Hepatocyte (in vitro differentiated cells): ENCODE measurements around the gene ZBTB7B. TPM values are rescaled to one million over a fixed set of nuclear protein-coding genes. Genes with fewer than 3 reads are reported as not detected.
"Not testable (repeated sequence)": the region's sequence is repeated elsewhere in the genome, so short reads cannot be mapped to it uniquely, and the experiment has no call there.

Source experiments
- DNase-seq: peaks from one replicate; pipeline ENCODE4 v3.0.0-alpha.2; 2016; ENCODE audit warnings: low spot score
- H2AFZ ChIP-seq: fragments of 200-600 bp; sonication (generic); 2 replicates; pipeline ENCODE4 v1.6.0; 2016; ENCODE audit warnings: antibody characterized with exemption, mild to moderate bottlenecking
- H3K27ac ChIP-seq: fragments of 200-600 bp; sonication (generic); 2 replicates; pipeline ENCODE4 v1.5.1; 2016; ENCODE audit warnings: mild to moderate bottlenecking
- H3K27me3 ChIP-seq: fragments of 200-600 bp; sonication (generic); 2 replicates; pipeline ENCODE4 v1.6.1; 2016
- H3K36me3 ChIP-seq: fragments of 200-600 bp; sonication (generic); replicated peaks from 2 replicates; pipeline ENCODE4 v1.5.1; 2016; ENCODE audit warnings: low read depth; ENCODE audit not compliant: insufficient read depth
- H3K4me1 ChIP-seq: fragments of 200-600 bp; sonication (generic); 2 replicates; pipeline ENCODE4 v1.5.1; 2016; ENCODE audit warnings: mild to moderate bottlenecking, moderate library complexity; ENCODE audit not compliant: insufficient read depth
- H3K4me2 ChIP-seq: fragments of 200-600 bp; sonication (generic); 2 replicates; pipeline ENCODE4 v1.6.0; 2016
- H3K4me3 ChIP-seq: fragments of 200-600 bp; sonication (generic); 2 replicates; pipeline ENCODE4 v1.5.1; 2016; ENCODE audit warnings: mild to moderate bottlenecking
- H3K79me2 ChIP-seq: fragments of 200-600 bp; sonication (generic); 2 replicates; pipeline ENCODE4 v1.6.0; 2017; ENCODE audit warnings: mild to moderate bottlenecking
- H3K9me2 ChIP-seq: fragments of 200-600 bp; sonication (generic); replicated peaks from 2 replicates; pipeline ENCODE4 v1.6.0; 2017; ENCODE audit warnings: mild to moderate bottlenecking; ENCODE audit not compliant: insufficient read depth
- H3K9me3 ChIP-seq: fragments of 200-600 bp; sonication (generic); 2 replicates; pipeline ENCODE4 v1.5.1; 2016; ENCODE audit warnings: low read depth, mild to moderate bottlenecking
- H4K20me1 ChIP-seq: fragments of 200-600 bp; sonication (generic); 2 replicates; pipeline ENCODE4 v1.6.0; 2016; ENCODE audit warnings: mild to moderate bottlenecking; ENCODE audit not compliant: insufficient read depth, poor library complexity, severe bottlenecking
- EZH2 ChIP-seq: fragments of 200-600 bp; sonication (generic); IDR thresholded peaks from 2 replicates; pipeline ENCODE4 v1.6.1; 2016; ENCODE audit warnings: antibody characterized with exemption, mild to moderate bottlenecking, borderline replicate concordance
- EZH2phosphoT487 ChIP-seq: fragments of 200-600 bp; sonication (generic); IDR thresholded peaks from one replicate; pipeline ENCODE4 v1.6.1; 2018; ENCODE audit warnings: antibody characterized with exemption, mild to moderate bottlenecking, low read depth, moderate library complexity; ENCODE audit not compliant: unreplicated experiment, severe bottlenecking
- WGBS: methylation state at CpG from one replicate; pipeline ENCODE4 v1.1.6; 2016; ENCODE audit warnings: low lambda C conversion rate; ENCODE audit errors: missing lambda C conversion rate; 5-methylcytosine and 5-hydroxymethylcytosine counted together
- polyA plus RNA-seq: library from polyadenylated mRNA; unstranded; fragments of >200 nt; fragmentation: Nextera tagmentation; extraction: Ambion mirVana; gene quantifications from 2 replicates; pipeline ENCODE4 v1.2.1, GENCODE V29; 2016
- total RNA-seq: library from RNA; depleted of rRNA; stranded (reverse); fragments of >200 nt; gene quantifications from 2 replicates; pipeline ENCODE4 v1.2.3, GENCODE V29; 2014
- TF ChIP-seq, protein P1 (sequence below): fragments of 200-600 bp; sonication (generic); IDR thresholded peaks from 2 replicates; pipeline ENCODE4 v1.5.1; 2016; ENCODE audit warnings: antibody characterized with exemption, mild to moderate bottlenecking; ENCODE audit not compliant: poor library complexity

Gene ZBTB7B
- total and polyA plus RNA-seq, 2 experiments from 2014 or later: 13.3 to 29.2 TPM

GRCh38 chr1:154974102-154974807 lies 28.3 kb upstream of the ZBTB7B start, which contains the start of gene CKS1B:
Gene CKS1B (plus strand): TSS chr1:154974681. CDS start chr1:154974746, 65 bp downstream.
- peak within 1 kb of the TSS; percentile 44 for H3K4me3 ChIP-seq
- no peaks in the 10 kb centered on the region for H3K9me2 ChIP-seq
- under 1% methylated on average over 42 of the region's 47 CpGs for WGBS
- H3K4me1 ChIP-seq: peaks cover 29% of the 10 kb centered on the region
- H4K20me1 ChIP-seq: no peaks in the 10 kb centered on the region
- peak within 1 kb of the TSS; percentile 87 for H3K4me2 ChIP-seq
- H3K27me3 ChIP-seq: no peaks in the 10 kb centered on the region
- TF ChIP-seq EZH2phosphoT487 (no peak), EZH2 (no peak)
- TF ChIP-seq, protein P1, sequence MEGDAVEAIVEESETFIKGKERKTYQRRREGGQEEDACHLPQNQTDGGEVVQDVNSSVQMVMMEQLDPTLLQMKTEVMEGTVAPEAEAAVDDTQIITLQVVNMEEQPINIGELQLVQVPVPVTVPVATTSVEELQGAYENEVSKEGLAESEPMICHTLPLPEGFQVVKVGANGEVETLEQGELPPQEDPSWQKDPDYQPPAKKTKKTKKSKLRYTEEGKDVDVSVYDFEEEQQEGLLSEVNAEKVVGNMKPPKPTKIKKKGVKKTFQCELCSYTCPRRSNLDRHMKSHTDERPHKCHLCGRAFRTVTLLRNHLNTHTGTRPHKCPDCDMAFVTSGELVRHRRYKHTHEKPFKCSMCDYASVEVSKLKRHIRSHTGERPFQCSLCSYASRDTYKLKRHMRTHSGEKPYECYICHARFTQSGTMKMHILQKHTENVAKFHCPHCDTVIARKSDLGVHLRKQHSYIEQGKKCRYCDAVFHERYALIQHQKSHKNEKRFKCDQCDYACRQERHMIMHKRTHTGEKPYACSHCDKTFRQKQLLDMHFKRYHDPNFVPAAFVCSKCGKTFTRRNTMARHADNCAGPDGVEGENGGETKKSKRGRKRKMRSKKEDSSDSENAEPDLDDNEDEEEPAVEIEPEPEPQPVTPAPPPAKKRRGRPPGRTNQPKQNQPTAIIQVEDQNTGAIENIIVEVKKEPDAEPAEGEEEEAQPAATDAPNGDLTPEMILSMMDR: no peak
- peak within 1 kb of the TSS; percentile 7 for H2AFZ ChIP-seq
- no peaks in the 10 kb centered on the region for H3K9me3 ChIP-seq
- H3K79me2 ChIP-seq: peaks cover 52% of the 10 kb centered on the region
- H3K27ac ChIP-seq: peak within 1 kb of the TSS; percentile 96
- peak; percentile 99 for DNase-seq
- H3K36me3 ChIP-seq: no peaks in the 10 kb centered on the region

GRCh38 chr1:154974808-154975408 lies 27.7 kb upstream of the ZBTB7B start:
- WGBS: 2% methylated on average over 30 of the region's 30 CpGs
- Histone ChIP-seq H4K20me1 (no peaks in the 10 kb centered on the region), H3K9me3 (no peaks in the 10 kb centered on the region), H3K79me2 (peaks cover 45% of the 10 kb centered on the region), H2AFZ (peak overlapping the region; percentile 7), H3K4me1 (peaks cover 29% of the 10 kb centered on the region), H3K4me2 (peak overlapping the region; percentile 87), H3K27ac (peak overlapping the region; percentile 92), H3K4me3 (peak overlapping the region; percentile 44), H3K36me3 (no peaks in the 10 kb centered on the region), H3K9me2 (no peaks in the 10 kb centered on the region), H3K27me3 (no peaks in the 10 kb centered on the region)
- TF ChIP-seq, protein P1: no peak
- TF ChIP-seq EZH2phosphoT487 (no peak), EZH2 (no peak)
- peak; percentile 98 for DNase-seq

DNA sequence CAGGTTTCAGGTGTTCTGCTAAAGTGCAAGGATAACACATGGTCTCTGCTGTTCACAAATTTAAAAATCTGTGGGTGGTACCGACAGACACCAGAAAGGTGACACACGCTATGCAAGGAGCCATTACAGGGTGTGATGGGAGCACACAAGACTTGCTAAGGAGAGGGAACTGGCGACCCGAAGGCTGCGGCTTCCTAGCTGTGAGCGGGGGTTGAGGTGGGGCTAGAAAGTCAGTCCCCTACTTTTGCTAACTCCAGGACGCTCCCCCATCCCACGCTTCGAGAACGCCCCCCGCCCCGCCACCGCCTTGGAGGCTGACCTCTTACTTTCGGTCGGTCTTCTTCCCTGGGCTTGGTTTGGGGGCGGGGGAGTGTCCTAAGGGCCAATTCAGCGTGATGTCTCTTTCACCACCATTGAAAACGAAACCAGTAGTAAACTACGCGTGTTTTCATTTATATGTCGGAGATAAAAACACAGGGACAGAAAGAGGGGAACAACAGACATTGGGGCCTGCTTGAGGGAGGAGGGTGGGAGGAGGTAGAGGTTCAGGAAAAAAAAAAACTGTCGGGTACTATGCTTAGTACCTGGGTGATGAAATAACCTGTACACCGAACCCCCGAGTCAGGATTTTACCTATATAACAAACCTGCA lies 27.1 kb upstream of the ZBTB7B start:
- DNase-seq: peak; percentile 65
- peak overlapping the region; percentile 92 for H3K27ac ChIP-seq
- no peaks in the 10 kb centered on the region for H4K20me1 ChIP-seq
- no peaks in the 10 kb centered on the region for H3K27me3 ChIP-seq
- H3K9me2 ChIP-seq: no peaks in the 10 kb centered on the region
- H3K9me3 ChIP-seq: no peaks in the 10 kb centered on the region
- peak overlapping the region; percentile 7 for H2AFZ ChIP-seq
- no peaks in the 10 kb centered on the region for H3K36me3 ChIP-seq
- peak overlapping the region; percentile 87 for H3K4me2 ChIP-seq
- peak overlapping the region; percentile 44 for H3K4me3 ChIP-seq
- H3K79me2 ChIP-seq: peaks cover 40% of the 10 kb centered on the region
- 2% methylated on average over 23 of the region's 24 CpGs for WGBS
- peaks cover 29% of the 10 kb centered on the region for H3K4me1 ChIP-seq
- TF ChIP-seq, protein P1: no peak
- TF ChIP-seq EZH2phosphoT487: no peak

DNA sequence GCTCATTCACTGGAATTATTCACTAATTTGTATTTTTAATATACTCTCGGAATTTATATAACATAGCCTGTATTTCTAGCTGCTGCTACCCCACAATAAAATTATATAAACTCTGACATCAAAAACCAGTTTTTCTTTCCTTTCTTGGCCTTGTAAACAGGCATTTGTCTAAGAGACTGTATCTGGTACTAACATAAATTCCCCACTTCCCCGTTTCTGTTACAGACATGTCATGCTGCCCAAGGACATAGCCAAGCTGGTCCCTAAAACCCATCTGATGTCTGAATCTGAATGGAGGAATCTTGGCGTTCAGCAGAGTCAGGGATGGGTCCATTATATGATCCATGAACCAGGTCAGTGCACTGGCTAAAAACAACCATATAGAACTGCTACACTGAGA lies 24.8 kb upstream of the ZBTB7B start:
- Histone ChIP-seq H3K79me2 (peaks cover 38% of the 10 kb centered on the region), H3K27ac (peak overlapping the region; percentile 92), H3K4me1 (peaks cover 13% of the 10 kb centered on the region)
- not testable (repeated sequence) for H3K27me3 ChIP-seq, H4K20me1 ChIP-seq, H3K9me3 ChIP-seq, H3K4me2 ChIP-seq, H3K9me2 ChIP-seq, H2AFZ ChIP-seq, H3K4me3 ChIP-seq, H3K36me3 ChIP-seq, DNase-seq
- 80% methylated on average over 3 of the region's 3 CpGs for WGBS
